ENCODE measurements around the gene RBFOX2.

DNA sequence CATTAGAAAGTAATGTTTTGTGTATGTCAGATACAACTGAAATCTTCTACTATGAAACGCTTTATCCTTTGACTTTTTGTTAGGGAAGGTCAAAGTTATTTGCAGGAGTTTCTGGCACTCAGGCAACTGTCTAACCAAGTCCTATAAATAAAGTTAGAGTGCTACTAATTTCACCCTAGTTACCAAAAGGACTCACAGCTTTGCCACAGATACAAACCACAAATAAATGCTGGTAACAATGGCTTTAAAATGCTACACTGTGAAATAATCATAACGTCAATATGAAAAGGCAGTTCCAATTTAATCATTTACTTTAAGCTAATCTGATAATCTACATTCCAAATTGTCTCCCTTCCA lies 124.3 kb downstream of the RBFOX2 start:
- TF ChIP-seq POLR2A (IDR thresholded peaks at IDR 0.05) (no peak), CTCF (IDR thresholded peaks at IDR 0.05) (no peak)
